Stomach (tissue), 9 donors: Measurements from ENCODE around the gene SCD5. TPM values are rescaled to one million over a fixed set of nuclear protein-coding genes. Genes with fewer than 3 reads are reported as not detected.

Source experiments
- DNase-seq, 2 donors: peaks; one replicate each; pipeline versions ENCODE4 v3.0.0 to v3.0.0-alpha.2; 2013 to 2019
- H3K27ac ChIP-seq, 5 donors: fragments of 200-600 bp in 4 of 5; sonication (generic) in 4 of 5; one replicate each; pipeline ENCODE4 v1.5.1; 2013 to 2019; ENCODE audit warnings: mild to moderate bottlenecking in 1 of 5, moderate library complexity in 1 of 5
- H3K27me3 ChIP-seq, 3 donors: fragments of 200-600 bp; sonication (generic); one replicate each; pipeline ENCODE4 v1.5.1; 2017 to 2019; ENCODE audit warnings: mixed run types in 1 of 3
- H3K36me3 ChIP-seq, 4 donors: fragments of 200-600 bp; sonication (generic); 1 replicate in 3 of 4; 2 replicates in 1 of 4; pipeline ENCODE4 v1.5.1; 2016 to 2019
- H3K4me1 ChIP-seq, 4 donors: fragments of 200-600 bp; sonication (generic); one replicate each; pipeline ENCODE4 v1.5.1; 2016 to 2019
- H3K4me3 ChIP-seq, 4 donors: fragments of 200-600 bp; sonication (generic) in 3 of 4; one replicate each; pipeline ENCODE4 v1.5.1; 2016 to 2019; ENCODE audit warnings: mild to moderate bottlenecking in 1 of 4
- H3K9me3 ChIP-seq, 4 donors: fragments of 200-600 bp; sonication (generic); one replicate each; pipeline ENCODE4 v1.5.1; 2016 to 2019
- EP300 ChIP-seq: sonication (generic); formaldehyde crosslinking; IDR thresholded peaks from one replicate; pipeline ENCODE4 v1.6.1; 2017; ENCODE audit warnings: antibody characterized with exemption
- POLR2A ChIP-seq, 4 donors: fragments of 450-650 bp; IDR thresholded peaks; one replicate each; pipeline ENCODE4 v1.6.1; 2016; ENCODE audit warnings: antibody characterized with exemption in 4 of 4, control low read depth in 2 of 4, mild to moderate bottlenecking in 1 of 4, moderate library complexity in 1 of 4
- POLR2AphosphoS5 ChIP-seq, 3 donors: sonication (generic); formaldehyde crosslinking; IDR thresholded peaks; one replicate each; pipeline ENCODE4 v1.6.1; 2016; ENCODE audit warnings: antibody characterized with exemption in 3 of 3
- WGBS, 5 donors: extraction: QIAGEN DNeasy Blood & Tissue Kit in 3 of 5; methylation state at CpG; one replicate each; pipeline versions ENCODE4 v1.1.5 to v1.1.7; 2013 to 2018; 5-methylcytosine and 5-hydroxymethylcytosine counted together
- intact Hi-C: fragments of 100-400 bp; cut with DNase I; formaldehyde crosslinking; loops from one replicate; pipeline ENCODE4 v1.15.1; 2023; ENCODE audit warnings: low total_unique reads
- polyA plus RNA-seq, 3 donors: library from polyadenylated mRNA; stranded (reverse); fragments of 200-250 nt; gene quantifications; one replicate each; pipeline ENCODE4 v1.2.3, GENCODE V29; 2013
- total RNA-seq, 5 donors: library from RNA; depleted of rRNA; stranded (reverse); fragments of >200 nt; gene quantifications; one replicate each; pipeline versions ENCODE4 v1.1.0 to v1.2.3, GENCODE V29; 2014 to 2016
- TF ChIP-seq, protein P1 (sequence below), 7 experiments: fragments of 450-650 bp in 4 of 7; fragments of 200-600 bp in 3 of 7; sonication (generic) in 3 of 7; IDR thresholded peaks; one replicate each; pipeline ENCODE4 v1.5.1; 2016 to 2019; ENCODE audit warnings: antibody characterized with exemption in 7 of 7, control low read depth in 2 of 7, mild to moderate bottlenecking in 1 of 7
- donor health status: healthy with polysubstance abuse.
- donor health status: Bipolar disorder and iron deficiency.
- donor health status: healthy.

The SCD5 gene
- total and polyA plus RNA-seq, 8 donors: 0.58 to 35.9 (median 9.9) TPM

DNA sequence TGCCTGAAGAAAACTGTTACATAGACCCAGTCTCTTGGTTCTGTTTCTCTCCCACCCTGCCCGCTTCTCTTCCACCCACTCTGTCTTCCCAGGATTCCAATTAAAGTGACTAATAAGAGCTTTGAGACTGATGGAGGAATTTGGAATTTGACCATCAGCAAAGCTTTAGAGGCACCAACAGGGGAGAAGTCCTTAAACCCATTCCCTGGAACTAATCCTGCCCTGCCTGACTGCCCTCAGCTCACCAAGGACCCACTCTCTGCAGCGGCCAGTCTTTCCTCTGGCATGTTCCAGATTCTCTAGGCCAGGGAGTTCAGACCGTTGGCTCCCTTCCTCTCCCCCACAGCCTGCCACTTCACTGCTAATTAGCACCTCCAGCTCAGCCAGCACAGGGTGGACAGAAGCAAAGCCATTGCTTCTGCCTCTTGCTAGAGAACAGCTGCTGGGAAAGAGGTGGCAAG, 23.9 kb downstream of the SCD5 start:
- no peak for DNase-seq
- intact Hi-C loops: no loop called here
- Histone ChIP-seq H3K27me3 (no peaks in the 10 kb centered on the region), H3K9me3 (no peaks in the 10 kb centered on the region), H3K27ac (no peak overlapping the region), H3K36me3 (no peaks in the 10 kb centered on the region), H3K4me3 (no peak overlapping the region), H3K4me1 (peaks cover 0 to 4% (median 0%) of the 10 kb centered on the region in 4 donors)
- TF ChIP-seq, protein P1, sequence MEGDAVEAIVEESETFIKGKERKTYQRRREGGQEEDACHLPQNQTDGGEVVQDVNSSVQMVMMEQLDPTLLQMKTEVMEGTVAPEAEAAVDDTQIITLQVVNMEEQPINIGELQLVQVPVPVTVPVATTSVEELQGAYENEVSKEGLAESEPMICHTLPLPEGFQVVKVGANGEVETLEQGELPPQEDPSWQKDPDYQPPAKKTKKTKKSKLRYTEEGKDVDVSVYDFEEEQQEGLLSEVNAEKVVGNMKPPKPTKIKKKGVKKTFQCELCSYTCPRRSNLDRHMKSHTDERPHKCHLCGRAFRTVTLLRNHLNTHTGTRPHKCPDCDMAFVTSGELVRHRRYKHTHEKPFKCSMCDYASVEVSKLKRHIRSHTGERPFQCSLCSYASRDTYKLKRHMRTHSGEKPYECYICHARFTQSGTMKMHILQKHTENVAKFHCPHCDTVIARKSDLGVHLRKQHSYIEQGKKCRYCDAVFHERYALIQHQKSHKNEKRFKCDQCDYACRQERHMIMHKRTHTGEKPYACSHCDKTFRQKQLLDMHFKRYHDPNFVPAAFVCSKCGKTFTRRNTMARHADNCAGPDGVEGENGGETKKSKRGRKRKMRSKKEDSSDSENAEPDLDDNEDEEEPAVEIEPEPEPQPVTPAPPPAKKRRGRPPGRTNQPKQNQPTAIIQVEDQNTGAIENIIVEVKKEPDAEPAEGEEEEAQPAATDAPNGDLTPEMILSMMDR (IDR thresholded peaks at IDR 0.05): no peak
- WGBS, 5 donors: 44 to 78% (median 68%) methylated on average over 3 of the region's 3 CpGs

DNA sequence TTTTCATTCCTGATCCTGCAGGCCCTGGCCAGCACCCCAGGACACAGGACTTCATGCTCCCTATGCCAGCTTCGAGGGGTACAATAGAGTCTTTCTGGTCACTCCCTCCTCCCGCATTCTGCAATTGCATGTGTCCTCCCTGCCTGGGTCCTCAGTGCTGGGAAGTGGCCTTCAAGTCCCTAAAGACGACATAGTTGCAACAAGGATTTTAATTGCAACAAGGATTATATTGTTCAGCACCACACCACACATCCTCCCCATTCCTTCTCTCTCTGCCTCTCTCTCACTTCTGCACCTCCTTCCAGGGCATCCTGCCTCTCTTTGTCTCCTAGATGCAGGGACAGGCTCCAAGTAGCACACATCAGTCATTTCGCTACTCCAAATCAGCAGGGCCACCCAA, 25.5 kb downstream of the SCD5 start:
- Histone ChIP-seq H3K9me3 (no peaks in the 10 kb centered on the region), H3K4me3 (no peak overlapping the region), H3K27ac (no peak overlapping the region), H3K4me1 (peaks cover 0 to 4% (median 0%) of the 10 kb centered on the region in 4 donors), H3K27me3 (no peaks in the 10 kb centered on the region), H3K36me3 (no peaks in the 10 kb centered on the region)
- TF ChIP-seq EP300 (no peak), POLR2AphosphoS5 (IDR thresholded peaks at IDR 0.05) (no peak), POLR2A (IDR thresholded peaks at IDR 0.05) (no peak)
- TF ChIP-seq, protein P1 (IDR thresholded peaks at IDR 0.05): no peak
- 68 to 86% (median 82%) methylated on average over 4 of the region's 4 CpGs for WGBS, 5 donors
- DNase-seq: no peak
- intact Hi-C loops: no loop called here

DNA sequence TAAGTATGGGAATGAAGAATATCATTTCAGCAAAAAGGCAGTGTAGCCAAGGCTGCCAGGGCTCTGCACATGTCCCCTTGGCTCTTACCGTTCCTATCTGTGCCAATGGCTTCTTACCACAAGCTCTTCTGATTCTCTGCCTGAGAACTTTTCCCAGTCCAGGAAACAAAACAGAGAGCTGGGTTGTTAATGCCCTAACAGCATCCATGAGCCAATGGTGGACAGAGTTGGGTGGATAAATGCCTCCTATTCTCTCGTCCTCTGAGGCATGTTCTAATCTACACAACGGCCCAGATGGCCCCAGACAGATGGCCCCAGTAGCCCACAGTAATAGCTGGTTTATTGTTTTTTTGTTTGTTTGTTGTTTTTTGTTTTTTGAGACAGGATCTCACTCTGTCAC, 28.0 kb downstream of the SCD5 start:
- H3K9me3 ChIP-seq: peaks cover 0 to 7% (median 4%) of the 10 kb centered on the region in 4 donors
- no peaks in the 10 kb centered on the region for H3K27me3 ChIP-seq
- no peaks in the 10 kb centered on the region for H3K36me3 ChIP-seq
- H3K4me3 ChIP-seq: no peak overlapping the region
- no peak for DNase-seq
- no peak overlapping the region for H3K27ac ChIP-seq
- intact Hi-C loops: no loop called here
- no peaks in the 10 kb centered on the region for H3K4me1 ChIP-seq
- TF ChIP-seq, protein P1 (IDR thresholded peaks at IDR 0.05): no peak
- TF ChIP-seq POLR2A (IDR thresholded peaks at IDR 0.05) (no peak), POLR2AphosphoS5 (IDR thresholded peaks at IDR 0.05) (no peak), EP300 (no peak)
- 74 to 88% (median 80%) methylated on average over 3 of the region's 3 CpGs for WGBS, 5 donors

DNA sequence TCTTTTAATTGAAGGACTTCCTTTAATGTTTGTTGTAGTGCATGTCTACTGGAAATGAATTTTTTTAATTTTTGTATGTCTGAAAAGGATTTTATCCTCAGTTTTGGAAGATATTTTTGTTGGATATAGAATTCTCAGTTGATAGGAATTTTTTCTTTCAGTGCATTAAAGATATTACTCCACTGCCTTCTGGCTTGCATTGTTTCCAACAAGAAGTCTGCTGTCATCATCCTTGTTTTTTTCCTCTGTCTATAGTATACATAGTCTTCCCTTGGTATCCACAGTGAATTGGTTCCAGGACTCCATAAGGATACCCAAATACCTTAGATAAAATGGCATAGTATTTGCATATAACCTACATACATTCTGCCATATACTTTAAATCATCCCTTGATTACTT, 33.5 kb downstream of the SCD5 start:
- H3K36me3 ChIP-seq: no peaks in the 10 kb centered on the region
- H3K9me3 ChIP-seq: peaks cover 0 to 17% (median 14%) of the 10 kb centered on the region in 4 donors
- H3K27me3 ChIP-seq: no peaks in the 10 kb centered on the region
- H3K4me1 ChIP-seq: no peaks in the 10 kb centered on the region
- intact Hi-C loops: no loop called here
- TF ChIP-seq POLR2A (IDR thresholded peaks at IDR 0.05) (no peak), POLR2AphosphoS5 (IDR thresholded peaks at IDR 0.05) (no peak), EP300 (no peak)
- TF ChIP-seq, protein P1 (IDR thresholded peaks at IDR 0.05): no peak
- no peak for DNase-seq
- no peak overlapping the region for H3K4me3 ChIP-seq
- no peak overlapping the region for H3K27ac ChIP-seq
